ENCODE measurements around the gene MIER2.
"Not testable (repeated sequence)": the region's sequence is repeated elsewhere in the genome, so short reads cannot be mapped to it uniquely, and the experiment has no call there.

The MIER2 gene

DNA sequence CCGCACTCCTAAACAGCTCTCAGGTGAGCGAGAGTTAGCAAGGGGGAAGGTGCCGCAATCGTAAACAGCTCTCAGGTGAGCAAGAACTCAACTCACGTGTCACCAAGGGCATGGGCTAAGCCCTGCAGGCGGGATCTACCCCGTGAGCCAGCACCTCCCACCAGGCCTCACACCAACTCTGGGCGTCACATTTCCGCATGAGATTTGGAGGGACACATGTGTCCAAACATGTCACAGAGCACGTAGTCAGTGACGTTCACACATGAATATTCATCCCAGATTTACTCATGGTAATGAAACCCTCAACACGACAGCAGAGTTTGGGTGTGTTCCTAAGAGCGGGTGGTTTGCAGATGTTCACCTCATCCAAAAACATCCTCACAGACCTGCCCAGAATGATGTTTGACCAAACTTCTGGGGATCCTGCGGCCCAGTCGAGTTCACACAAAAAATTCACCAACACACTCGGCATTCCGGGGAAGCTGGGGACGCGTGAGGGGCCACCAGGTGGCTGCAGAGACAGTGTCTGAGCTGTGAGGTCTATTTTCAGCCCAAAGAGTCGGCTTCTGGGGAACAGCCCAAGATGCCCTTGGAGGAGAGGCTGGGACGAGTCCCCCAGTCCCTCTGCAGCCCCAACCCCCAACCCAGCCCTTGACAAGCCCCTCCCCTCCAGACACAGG is 44.8 kb upstream of the MIER2 start:
- no peak overlapping the region for H3K27ac ChIP-seq
- peaks cover 0 to 19% (median 3%) of the 10 kb centered on the region in 10 experiments; a peak in 10 of 20 replicates for H3K4me1 ChIP-seq
- H3K9me3 ChIP-seq (replicated peaks in 1 of 11): peaks cover 51 to 94% (median 76%) of the 10 kb centered on the region in 11 experiments
- H3K36me3 ChIP-seq: no peaks in the 10 kb centered on the region
- H3K9ac ChIP-seq: no peak overlapping the region
- no peaks in the 10 kb centered on the region for H3K27me3 ChIP-seq
- no peak for TF ChIP-seq Cebpa-rat (IDR thresholded peaks at IDR 0.05)
- H4K20me1 ChIP-seq: no peaks in the 10 kb centered on the region
- no peak overlapping the region for H3K4me2 ChIP-seq
- no peak overlapping the region for H3K4me3 ChIP-seq

GRCh38 chr19:388691-389090 is 44.1 kb upstream of the MIER2 start:
- H4K20me1 ChIP-seq: no peaks in the 10 kb centered on the region
- peaks cover 51 to 94% (median 76%) of the 10 kb centered on the region in 11 experiments for H3K9me3 ChIP-seq (replicated peaks in 1 of 11)
- H3K4me3 ChIP-seq: no peak overlapping the region
- peaks cover 0 to 26% (median 9%) of the 10 kb centered on the region in 10 experiments; a peak in 13 of 20 replicates for H3K4me1 ChIP-seq
- no peak overlapping the region for H3K4me2 ChIP-seq
- H3K27ac ChIP-seq: no peak overlapping the region
- H3K36me3 ChIP-seq: no peaks in the 10 kb centered on the region
- no peak for TF ChIP-seq Cebpa-rat (IDR thresholded peaks at IDR 0.05)
- no peak overlapping the region for H3K9ac ChIP-seq
- no peaks in the 10 kb centered on the region for H3K27me3 ChIP-seq

GRCh38 chr19:387777-388176 is 43.2 kb upstream of the MIER2 start:
- H3K27me3 ChIP-seq: no peaks in the 10 kb centered on the region

GRCh38 chr19:386632-387301 is 42.2 kb upstream of the MIER2 start:
- not testable (repeated sequence) for H3K9ac ChIP-seq, H3K27me3 ChIP-seq, H3K4me3 ChIP-seq, H4K20me1 ChIP-seq, H3K27ac ChIP-seq, H3K36me3 ChIP-seq, H3K4me2 ChIP-seq
- H3K9me3 ChIP-seq (replicated peaks in 1 of 11): peaks cover 44 to 92% (median 74%) of the 10 kb centered on the region in 11 experiments
- H3K4me1 ChIP-seq: peaks cover 6 to 26% (median 18%) of the 10 kb centered on the region in 10 experiments; a peak in 18 of 20 replicates

More at GRCh38 chr19:387777-388176, 43.2 kb upstream of the MIER2 start:
- Histone ChIP-seq H3K27ac (no peak overlapping the region), H4K20me1 (no peaks in the 10 kb centered on the region), H3K9ac (no peak overlapping the region), H3K36me3 (no peaks in the 10 kb centered on the region), H3K4me3 (no peak overlapping the region), H3K4me1 (peaks cover 5 to 33% (median 18%) of the 10 kb centered on the region in 10 experiments; a peak in 18 of 20 replicates), H3K4me2 (no peak overlapping the region), H3K9me3 (replicated peaks in 1 of 11) (peaks cover 49 to 94% (median 76%) of the 10 kb centered on the region in 11 experiments)
- TF ChIP-seq Cebpa-rat (IDR thresholded peaks at IDR 0.05): no peak

DNA sequence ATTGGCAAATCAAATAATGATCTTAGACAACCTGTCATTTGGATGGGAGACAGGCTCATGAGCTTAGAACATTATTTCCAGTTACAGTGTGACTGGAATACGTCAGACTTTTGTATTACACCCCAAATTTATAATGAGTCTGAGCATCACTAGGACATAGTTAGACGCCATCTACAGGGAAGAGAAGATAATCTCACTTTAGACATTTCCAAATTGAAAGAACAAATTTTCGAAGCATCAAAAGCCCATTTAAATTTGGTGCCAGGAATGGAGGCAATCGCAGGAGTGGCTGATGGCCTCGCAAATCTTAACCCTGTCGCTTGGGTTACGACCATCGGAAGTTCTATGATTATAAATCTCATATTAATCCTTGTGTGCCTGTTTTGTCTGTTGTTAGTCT is 41.6 kb upstream of the MIER2 start:
- H3K36me3 ChIP-seq, H3K4me3 ChIP-seq, H4K20me1 ChIP-seq, H3K4me2 ChIP-seq, H3K27me3 ChIP-seq, H3K27ac ChIP-seq, H3K9ac ChIP-seq: not testable (repeated sequence)
- H3K4me1 ChIP-seq: peaks cover 6 to 25% (median 18%) of the 10 kb centered on the region in 10 experiments; a peak in 18 of 20 replicates
- peaks cover 43 to 92% (median 73%) of the 10 kb centered on the region in 11 experiments for H3K9me3 ChIP-seq (replicated peaks in 1 of 11)

DNA sequence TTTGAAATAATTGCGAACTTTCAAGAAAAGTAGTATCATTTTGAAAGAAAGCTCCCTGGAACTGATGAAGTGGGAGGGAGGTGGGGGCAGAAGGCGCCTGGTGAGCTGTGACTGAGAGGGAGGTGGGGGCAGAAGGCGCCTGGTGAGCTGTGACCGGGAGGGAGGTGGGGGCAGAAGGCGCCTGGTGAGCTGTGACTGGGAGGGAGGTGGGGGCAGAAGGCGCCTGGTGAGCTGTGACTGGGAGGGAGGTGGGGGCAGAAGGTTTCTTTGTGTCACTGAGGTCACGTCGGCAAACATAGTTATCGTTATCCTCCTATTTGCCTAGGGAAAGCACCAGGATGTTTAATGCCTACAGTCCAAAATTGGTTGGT is 40.2 kb upstream of the MIER2 start:
- peaks cover 6 to 25% (median 18%) of the 10 kb centered on the region in 10 experiments; a peak in 18 of 20 replicates for H3K4me1 ChIP-seq
- H3K4me3 ChIP-seq: peak overlapping the region in 1 of 10 experiments; percentile 40; a peak in 1 of 20 replicates
- no peak for TF ChIP-seq Cebpa-rat (IDR thresholded peaks at IDR 0.05)
- H3K4me2 ChIP-seq: peak overlapping the region in 7 of 11 experiments; percentile 8 to 48 (median 29); a peak in 5 of 22 replicates
- H3K9ac ChIP-seq: peak overlapping the region in 3 of 11 experiments; percentile 8 to 28 (median 8); a peak in 3 of 22 replicates
- no peaks in the 10 kb centered on the region for H3K36me3 ChIP-seq
- no peaks in the 10 kb centered on the region for H3K27me3 ChIP-seq
- peak overlapping the region in 9 of 11 experiments; percentile 25 to 82 (median 75); a peak in 12 of 22 replicates for H3K27ac ChIP-seq
- peaks cover 48 to 97% (median 80%) of the 10 kb centered on the region in 11 experiments for H3K9me3 ChIP-seq (replicated peaks in 1 of 11)
- H4K20me1 ChIP-seq: no peaks in the 10 kb centered on the region

GRCh38 chr19:383922-384798 is 39.6 kb upstream of the MIER2 start:
- Histone ChIP-seq H4K20me1 (no peaks in the 10 kb centered on the region), H3K36me3 (no peaks in the 10 kb centered on the region), H3K9ac (peak overlapping the region in 3 of 11 experiments; percentile 8 to 28 (median 8); a peak in 7 of 22 replicates), H3K27me3 (no peaks in the 10 kb centered on the region), H3K27ac (peak overlapping the region in 9 of 11 experiments; percentile 25 to 82 (median 75); a peak in 18 of 22 replicates), H3K9me3 (replicated peaks in 1 of 11) (peaks cover 48 to 97% (median 81%) of the 10 kb centered on the region in 11 experiments), H3K4me3 (peak overlapping the region in 8 of 10 experiments; percentile 15 to 51 (median 34); a peak in 8 of 20 replicates), H3K4me1 (peaks cover 6 to 25% (median 18%) of the 10 kb centered on the region in 10 experiments; a peak in 18 of 20 replicates), H3K4me2 (peak overlapping the region in 9 of 11 experiments; percentile 8 to 48 (median 21); a peak in 12 of 22 replicates)
- no peak for TF ChIP-seq Cebpa-rat (IDR thresholded peaks at IDR 0.05)

DNA sequence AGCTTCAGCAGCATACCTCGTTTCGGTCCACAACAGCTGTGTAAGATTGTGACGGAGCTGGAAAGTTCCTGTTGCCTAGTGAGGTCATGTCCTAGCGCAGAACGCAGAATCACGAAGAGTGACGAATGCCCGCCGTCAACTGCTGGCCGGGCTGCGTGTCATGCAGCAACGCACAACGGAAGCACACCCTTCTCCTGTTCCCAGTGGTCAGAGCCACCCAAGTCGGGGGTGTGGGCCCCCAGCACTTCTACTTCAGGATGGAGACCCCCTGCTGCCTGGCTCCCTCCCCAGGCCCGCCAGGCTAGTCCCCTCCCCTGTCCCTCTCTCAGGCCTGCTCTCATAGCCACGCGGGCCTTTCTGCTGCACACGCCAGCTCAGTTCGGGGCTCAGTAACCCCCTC is 38.4 kb upstream of the MIER2 start:
- Histone ChIP-seq H3K27ac (peak overlapping the region in 9 of 11 experiments; percentile 26 to 82 (median 75); a peak in 18 of 22 replicates), H3K27me3 (no peaks in the 10 kb centered on the region), H3K4me3 (peak overlapping the region in 8 of 10 experiments; percentile 15 to 51 (median 37); a peak in 9 of 20 replicates), H3K4me1 (peaks cover 6 to 25% (median 18%) of the 10 kb centered on the region in 10 experiments; a peak in 18 of 20 replicates), H3K4me2 (peak overlapping the region; percentile 16 to 77 (median 48); a peak in 20 of 22 replicates), H3K9me3 (replicated peaks in 1 of 11) (peaks cover 48 to 97% (median 81%) of the 10 kb centered on the region in 11 experiments), H3K36me3 (no peaks in the 10 kb centered on the region), H3K9ac (peak overlapping the region in 8 of 11 experiments; percentile 15 to 49 (median 28); a peak in 10 of 22 replicates), H4K20me1 (no peaks in the 10 kb centered on the region)
- TF ChIP-seq Cebpa-rat (IDR thresholded peaks at IDR 0.05): no peak

GRCh38 chr19:382578-382977 is 38.0 kb upstream of the MIER2 start:
- not testable (repeated sequence) for H3K36me3 ChIP-seq, H4K20me1 ChIP-seq, H3K27me3 ChIP-seq
- H3K4me2 ChIP-seq: peak overlapping the region; percentile 16 to 77 (median 48); a peak in 19 of 22 replicates
- H3K4me1 ChIP-seq: peaks cover 6 to 25% (median 18%) of the 10 kb centered on the region in 10 experiments; a peak in 18 of 20 replicates
- H3K9ac ChIP-seq: peak overlapping the region in 7 of 11 experiments; percentile 20 to 49 (median 33); a peak in 9 of 22 replicates
- H3K9me3 ChIP-seq (replicated peaks in 1 of 11): peaks cover 48 to 97% (median 80%) of the 10 kb centered on the region in 11 experiments
- H3K27ac ChIP-seq: peak overlapping the region in 9 of 11 experiments; percentile 26 to 82 (median 75); a peak in 18 of 22 replicates
- peak overlapping the region in 6 of 10 experiments; percentile 31 to 51 (median 38); a peak in 5 of 20 replicates for H3K4me3 ChIP-seq

- H3K4me1 ChIP-seq: peaks cover 6 to 25% (median 18%) of the 10 kb centered on the region in 10 experiments; a peak in 18 of 20 replicates
- not testable (repeated sequence) for H3K27me3 ChIP-seq, H3K4me2 ChIP-seq, H3K4me3 ChIP-seq, H3K9ac ChIP-seq, H3K36me3 ChIP-seq, H4K20me1 ChIP-seq
- H3K9me3 ChIP-seq (replicated peaks in 1 of 11): peaks cover 46 to 91% (median 77%) of the 10 kb centered on the region in 11 experiments
- peak overlapping the region in 7 of 11 experiments; percentile 23 to 67 (median 49); a peak in 8 of 22 replicates for H3K27ac ChIP-seq
Measured at GRCh38 chr19:381901-382300, 37.3 kb upstream of the MIER2 start.

- not testable (repeated sequence) for H3K9ac ChIP-seq, H3K4me2 ChIP-seq, H4K20me1 ChIP-seq, H3K36me3 ChIP-seq, H3K27me3 ChIP-seq, H3K27ac ChIP-seq
- H3K4me3 ChIP-seq: peak overlapping the region in 3 of 10 experiments; percentile 2 to 19 (median 6); a peak in 2 of 20 replicates
- peaks cover 46 to 80% (median 70%) of the 10 kb centered on the region in 11 experiments for H3K9me3 ChIP-seq (replicated peaks in 1 of 11)
- H3K4me1 ChIP-seq: peaks cover 6 to 25% (median 18%) of the 10 kb centered on the region in 10 experiments; a peak in 18 of 20 replicates
Measured at GRCh38 chr19:380618-381219, 36.1 kb upstream of the MIER2 start.

Data from BLaER1 treated with 17β-estradiol and CSF1 and Interleukin-3, amounts not matched to agents 10 nM and 100 nM (cell line).